HCT116 (cell line): ENCODE data around the gene HSD17B1.

Experiments
- CTCF ChIP-seq, 3 experiments: fragments of 200-600 bp in 1 of 3; sonication (generic) in 1 of 3; IDR thresholded peaks in 2 of 3; conservative IDR thresholded peaks in 1 of 3; 2 replicates each; pipeline ENCODE4 v1.5.1; 2012 to 2017; ENCODE audit warnings: low read depth in 2 of 3, low read length in 2 of 3, antibody characterized with exemption in 1 of 3, borderline replicate concordance in 1 of 3, control low read depth in 1 of 3, mild to moderate bottlenecking in 1 of 3, mixed read lengths in 1 of 3, mixed run types in 1 of 3, moderate library complexity in 1 of 3; ENCODE audit not compliant: insufficient read depth in 1 of 3
- RAD21 ChIP-seq: IDR thresholded peaks from 2 replicates; pipeline ENCODE4 v1.6.1; 2012; ENCODE audit warnings: low read depth, mild to moderate bottlenecking
- REST ChIP-seq: IDR thresholded peaks from 2 replicates; pipeline ENCODE4 v1.6.1; 2012; ENCODE audit warnings: low read depth
- ZBTB33 ChIP-seq: IDR thresholded peaks from 2 replicates; pipeline ENCODE4 v1.6.1; 2011; ENCODE audit warnings: mild to moderate bottlenecking, low read length, moderate library complexity; ENCODE audit not compliant: insufficient replicate concordance; ENCODE audit errors: extremely low read depth

- TF ChIP-seq CTCF (IDR thresholded peaks at IDR 0.05 in 2 of 3, conservative IDR thresholded peaks at IDR 0.05 in 1 of 3; ENCODE audit: borderline replicate concordance in 1 of 3, insufficient read depth in 1 of 3, low read depth in 2 of 3, low read length in 2 of 3), result no peak
- no peak for TF ChIP-seq REST
- TF ChIP-seq ZBTB33, result no peak
- no peak for TF ChIP-seq RAD21
Measured at GRCh38 chr17:42573095-42573494, 20.4 kb downstream of the HSD17B1 start.
